Measurements from ENCODE around the gene GAGE12F.
"Not testable (repeated sequence)": the region's sequence is repeated elsewhere in the genome, so short reads cannot be mapped to it uniquely, and the experiment has no call there.

GRCh38 chrX:49589769-49590478 is 29.3 kb downstream of the GAGE12F start:
- not testable (repeated sequence) for TF ChIP-seq EZH2phosphoT487 (IDR thresholded peaks at IDR 0.05; ENCODE audit: low read depth); CTCF (IDR thresholded peaks at IDR 0.05; ENCODE audit: low read depth, low read length)

All from OCI-LY3 (cell line).